Measurements from ENCODE around the gene ATP8A1.

The ATP8A1 gene

GRCh38 chr4:42642845-42643615, 13.9 kb downstream of the ATP8A1 start:
- TF ChIP-seq TCF12 (IDR thresholded peaks at IDR 0.05; ENCODE audit: low read depth) (no peak), FOXM1 (IDR thresholded peaks at IDR 0.05; ENCODE audit: borderline replicate concordance, low read depth) (no peak), ZBTB7A (IDR thresholded peaks at IDR 0.05; ENCODE audit: low read depth) (no peak), USF1 (IDR thresholded peaks at IDR 0.05) (no peak), NFIC (IDR thresholded peaks at IDR 0.05) (no peak), REST (IDR thresholded peaks at IDR 0.05; ENCODE audit: low read depth) (no peak), CREB1 (IDR thresholded peaks at IDR 0.05; ENCODE audit: low read depth) (no peak), EP300 (IDR thresholded peaks at IDR 0.05; ENCODE audit: borderline replicate concordance) (no peak), RAD21 (IDR thresholded peaks at IDR 0.05; ENCODE audit: low read depth) (no peak), CEBPB (IDR thresholded peaks at IDR 0.05) (no peak), EGR1 (IDR thresholded peaks at IDR 0.05) (no peak), MAX (IDR thresholded peaks at IDR 0.05) (no peak), YY1 (IDR thresholded peaks at IDR 0.05; ENCODE audit: low read depth) (no peak), TEAD4 (IDR thresholded peaks at IDR 0.05) (no peak), TAF1 (IDR thresholded peaks at IDR 0.05; ENCODE audit: low read depth) (no peak)

- TF ChIP-seq MAX (IDR thresholded peaks at IDR 0.05), result no peak
Observed at GRCh38 chr4:42642101-42642797, 14.7 kb downstream of the ATP8A1 start.

- no peak for TF ChIP-seq EGR1 (IDR thresholded peaks at IDR 0.05)
- no peak for TF ChIP-seq ZBTB7A (IDR thresholded peaks at IDR 0.05; ENCODE audit: low read depth)
- TF ChIP-seq REST (IDR thresholded peaks at IDR 0.05; ENCODE audit: low read depth), result no peak
- no peak for TF ChIP-seq CREB1 (IDR thresholded peaks at IDR 0.05; ENCODE audit: low read depth)
- no peak for TF ChIP-seq NFIC (IDR thresholded peaks at IDR 0.05)
- TF ChIP-seq MAX (IDR thresholded peaks at IDR 0.05), result no peak
- TF ChIP-seq EP300 (IDR thresholded peaks at IDR 0.05; ENCODE audit: borderline replicate concordance), result no peak
- no peak for TF ChIP-seq TEAD4 (IDR thresholded peaks at IDR 0.05)
- no peak for TF ChIP-seq TCF12 (IDR thresholded peaks at IDR 0.05; ENCODE audit: low read depth)
Observed at GRCh38 chr4:42641656-42642055, 15.2 kb downstream of the ATP8A1 start.

- TF ChIP-seq USF1 (IDR thresholded peaks at IDR 0.05) (no peak), REST (IDR thresholded peaks at IDR 0.05; ENCODE audit: low read depth) (no peak), CREB1 (IDR thresholded peaks at IDR 0.05; ENCODE audit: low read depth) (no peak), FOXM1 (IDR thresholded peaks at IDR 0.05; ENCODE audit: borderline replicate concordance, low read depth) (no peak), ZBTB7A (IDR thresholded peaks at IDR 0.05; ENCODE audit: low read depth) (no peak), TAF1 (IDR thresholded peaks at IDR 0.05; ENCODE audit: low read depth) (no peak), TEAD4 (IDR thresholded peaks at IDR 0.05) (no peak)
Observed at GRCh38 chr4:42641161-42641560, 15.7 kb downstream of the ATP8A1 start.
